IMR-90 (cell line): Measurements from ENCODE around the gene ZMIZ1. TPM values are rescaled to one million over a fixed set of nuclear protein-coding genes. Genes with fewer than 3 reads are reported as not detected.

Experiments
- ATAC-seq: fragments of 200-7000 bp; cut with Tn5 transposase; 2 replicates; pipeline ENCODE4 v1.9.1; 2020; ENCODE audit warnings: low read depth, mild to moderate bottlenecking, moderate library complexity
- BruUV-seq: library from RNA; stranded (reverse); fragments of 400-500 nt; replicated peaks from 2 replicates; lab custom pipeline; 2021; lab: Mats Ljungman, UMichigan
- CTCF ChIA-PET: fragments of 300-600 bp; formaldehyde crosslinking; extraction: SDS; loops from one replicate; lab custom pipeline; 2021; ENCODE audit warnings: antibody characterized with exemption; lab: Yijun Ruan, JAX
- POLR2A ChIA-PET: fragments of 300-600 bp; sonication (Branson Sonifier 250); formaldehyde crosslinking; loops from one replicate; lab custom pipeline; 2022; ENCODE audit warnings: antibody characterized with exemption; ENCODE audit not compliant: unreplicated experiment; lab: Charles Lee
- DNase-seq: peaks from one replicate; pipeline ENCODE4 v3.0.0; 2013
- H2AFZ ChIP-seq: replicated peaks from 2 replicates; pipeline ENCODE3; 2013; ENCODE audit warnings: low read length, mild to moderate bottlenecking; ENCODE audit not compliant: poor library complexity
- H2AK5ac ChIP-seq: 2 replicates; pipeline ENCODE4 v1.6.1; 2013; ENCODE audit warnings: low read depth, low read length, inconsistent platforms
- H2AK9ac ChIP-seq: replicated peaks from 2 replicates; pipeline ENCODE3; 2013; ENCODE audit warnings: mild to moderate bottlenecking, low read depth, low read length, moderate library complexity; ENCODE audit not compliant: poor library complexity
- H2BK120ac ChIP-seq: 2 replicates; pipeline ENCODE4 v1.6.1; 2013; ENCODE audit warnings: low read depth, low read length, inconsistent platforms
- H2BK15ac ChIP-seq: 3 replicates; pipeline ENCODE4 v1.6.1; 2013; ENCODE audit warnings: low read depth, low read length, inconsistent platforms
- H2BK20ac ChIP-seq: 2 replicates; pipeline ENCODE4 v1.6.1; 2013; ENCODE audit warnings: low read depth, mild to moderate bottlenecking, inconsistent platforms, low read length, moderate library complexity
- H2BK5ac ChIP-seq: 2 replicates; pipeline ENCODE4 v1.6.1; 2013; ENCODE audit warnings: mild to moderate bottlenecking, low read depth, low read length, inconsistent platforms; ENCODE audit not compliant: poor library complexity, severe bottlenecking
- H3K14ac ChIP-seq: replicated peaks from 2 replicates; pipeline ENCODE4 v1.6.1; 2013; ENCODE audit warnings: low read depth, low read length, inconsistent platforms
- H3K18ac ChIP-seq: 2 replicates; pipeline ENCODE4 v1.6.1; 2013; ENCODE audit warnings: low read depth, low read length, control low read depth
- H3K23ac ChIP-seq: 2 replicates; pipeline ENCODE4 v1.6.1; 2013; ENCODE audit warnings: low read depth, low read length, inconsistent platforms
- H3K27ac ChIP-seq: 2 replicates; pipeline ENCODE4 v1.5.1; 2013; ENCODE audit warnings: mild to moderate bottlenecking, control low read depth, low read length; ENCODE audit not compliant: insufficient read depth
- H3K27me3 ChIP-seq: 2 replicates; pipeline ENCODE4 v1.6.1; 2013; ENCODE audit warnings: low read length; ENCODE audit not compliant: control insufficient read depth, insufficient read depth
- H3K36me3 ChIP-seq: 2 replicates; pipeline ENCODE4 v1.6.1; 2013; ENCODE audit warnings: low read length, mixed read lengths; ENCODE audit not compliant: control insufficient read depth, insufficient read depth
- H3K4ac ChIP-seq: 2 replicates; pipeline ENCODE4 v1.6.1; 2013; ENCODE audit warnings: low read depth, low read length, inconsistent platforms
- H3K4me1 ChIP-seq: 2 replicates; pipeline ENCODE4 v1.6.1; 2013; ENCODE audit warnings: low read length, mixed read lengths; ENCODE audit not compliant: control insufficient read depth, insufficient read depth
- H3K4me2 ChIP-seq: 2 replicates; pipeline ENCODE4 v1.6.1; 2013; ENCODE audit warnings: low read depth, mild to moderate bottlenecking, control low read depth, low read length, moderate library complexity
- H3K4me3 ChIP-seq: 2 replicates; pipeline ENCODE4 v1.5.1; 2013; ENCODE audit warnings: low read depth, mild to moderate bottlenecking, control low read depth, low read length, moderate library complexity; ENCODE audit not compliant: insufficient read depth
- H3K56ac ChIP-seq: 2 replicates; pipeline ENCODE4 v1.6.1; 2013; ENCODE audit warnings: low read length, inconsistent platforms; ENCODE audit not compliant: insufficient read depth; ENCODE audit errors: extremely low read depth
- H3K79me1 ChIP-seq, 2 experiments: 2 replicates each; pipeline ENCODE4 v1.6.1; 2013; ENCODE audit warnings: low read length in 2 of 2, inconsistent platforms in 1 of 2, low read depth in 1 of 2
- H3K9ac ChIP-seq: 2 replicates; pipeline ENCODE4 v1.6.1; 2013; ENCODE audit warnings: low read depth, low read length, control low read depth
- H3K9me1 ChIP-seq: 2 replicates; pipeline ENCODE4 v1.6.1; 2013; ENCODE audit warnings: low read length, inconsistent platforms; ENCODE audit not compliant: insufficient read depth
- H3K9me3 ChIP-seq: 2 replicates; pipeline ENCODE4 v1.6.1; 2013; ENCODE audit warnings: low read length; ENCODE audit not compliant: control insufficient read depth, insufficient read depth
- H4K20me1 ChIP-seq: 2 replicates; pipeline ENCODE4 v1.6.1; 2013; ENCODE audit warnings: low read length, inconsistent platforms; ENCODE audit not compliant: insufficient read depth
- H4K5ac ChIP-seq: 2 replicates; pipeline ENCODE4 v1.6.1; 2013; ENCODE audit warnings: mild to moderate bottlenecking, low read depth, low read length, control low read depth
- H4K8ac ChIP-seq, 2 experiments: 2 replicates each; pipeline ENCODE4 v1.6.1; 2013; ENCODE audit warnings: low read depth in 2 of 2, low read length in 2 of 2, control low read depth in 1 of 2, inconsistent platforms in 1 of 2
- H4K91ac ChIP-seq: 2 replicates; pipeline ENCODE4 v1.6.1; 2013; ENCODE audit warnings: low read depth, low read length, inconsistent platforms; ENCODE audit not compliant: insufficient read depth
- BHLHE40 ChIP-seq: fragments of 150-350 bp; IDR thresholded peaks from 2 replicates; pipeline ENCODE4 v1.6.1; 2016; ENCODE audit warnings: mild to moderate bottlenecking, low read depth, low read length
- CEBPB ChIP-seq: IDR thresholded peaks from 2 replicates; pipeline ENCODE4 v1.6.1; 2012; ENCODE audit warnings: low read depth, low read length, improper control_type of control experiment
- CHD1 ChIP-seq: IDR thresholded peaks from 2 replicates; pipeline ENCODE4 v1.6.1; 2012; ENCODE audit warnings: low read depth, low read length, improper control_type of control experiment
- ELK1 ChIP-seq: fragments of 150-350 bp; IDR thresholded peaks from 2 replicates; pipeline ENCODE4 v1.6.1; 2016; ENCODE audit warnings: low read depth, mild to moderate bottlenecking, low read length, moderate library complexity, borderline replicate concordance
- FOS ChIP-seq: fragments of 150-350 bp; IDR thresholded peaks from 2 replicates; pipeline ENCODE4 v1.6.1; 2016; ENCODE audit warnings: low read depth, low read length
- MAFK ChIP-seq: IDR thresholded peaks from 2 replicates; pipeline ENCODE4 v1.6.1; 2012; ENCODE audit warnings: low read depth, low read length, improper control_type of control experiment
- MAZ ChIP-seq: IDR thresholded peaks from 2 replicates; pipeline ENCODE4 v1.6.1; 2012; ENCODE audit warnings: low read depth, mild to moderate bottlenecking, low read length, improper control_type of control experiment, moderate library complexity, borderline replicate concordance
- MXI1 ChIP-seq: IDR thresholded peaks from 2 replicates; pipeline ENCODE4 v1.6.1; 2012; ENCODE audit warnings: low read depth, mild to moderate bottlenecking, low read length, moderate library complexity, borderline replicate concordance
- NFE2L2 ChIP-seq: fragments of 150-350 bp; IDR thresholded peaks from 2 replicates; pipeline ENCODE4 v1.6.1; 2016; ENCODE audit warnings: low read depth, mild to moderate bottlenecking, low read length
- POLR2A ChIP-seq: IDR thresholded peaks from 2 replicates; pipeline ENCODE4 v1.6.1; 2012; ENCODE audit warnings: mild to moderate bottlenecking, low read depth, low read length
- RAD21 ChIP-seq: IDR thresholded peaks from 2 replicates; pipeline ENCODE4 v1.6.1; 2012; ENCODE audit warnings: low read length, improper control_type of control experiment
- RCOR1 ChIP-seq: IDR thresholded peaks from 2 replicates; pipeline ENCODE4 v1.6.1; 2012; ENCODE audit warnings: mild to moderate bottlenecking, low read length, improper control_type of control experiment; ENCODE audit not compliant: insufficient replicate concordance
- RFX5 ChIP-seq: IDR thresholded peaks from 2 replicates; pipeline ENCODE4 v1.8.0; 2012; ENCODE audit warnings: low read depth, mild to moderate bottlenecking, low read length, moderate library complexity
- SMC3 ChIP-seq: fragments of 150-350 bp; IDR thresholded peaks from 2 replicates; pipeline ENCODE4 v1.6.1; 2016; ENCODE audit warnings: low read depth, mild to moderate bottlenecking, antibody characterized with exemption, low read length, moderate library complexity
- USF2 ChIP-seq: fragments of 150-350 bp; IDR thresholded peaks from 2 replicates; pipeline ENCODE4 v1.6.1; 2017; ENCODE audit warnings: mild to moderate bottlenecking, antibody characterized with exemption, low read length, low read depth
- WGBS, 2 experiments: methylation state at CpG; one replicate each; pipeline versions ENCODE4 v1.1.5 to v1.1.7; 2013; ENCODE audit warnings: missing lambda C conversion rate in 2 of 2; ENCODE audit not compliant: insufficient read length in 1 of 2; ENCODE audit errors: extremely low coverage in 2 of 2; 5-methylcytosine and 5-hydroxymethylcytosine counted together
- dilution Hi-C: fragments of 300-500 bp; cut with HindIII; formaldehyde crosslinking; loops from one replicate; pipeline ENCODE4 v1.14.3; 2018; ENCODE audit warnings: low sequenced_read_pairs; ENCODE audit not compliant: unreplicated experiment
- in situ Hi-C: fragments of 300-500 bp; cut with MboI; formaldehyde crosslinking; loops from 3 replicates; pipeline ENCODE4 v1.14.3; 2019; ENCODE audit warnings: low sequenced_read_pairs, inconsistent platforms, mixed read lengths
- intact Hi-C: fragments of 100-400 bp; cut with micrococcal nuclease; formaldehyde crosslinking; loops from 2 replicates; pipeline ENCODE4 v1.10.0; 2022
- polyA plus RNA-seq, 3 experiments: library from polyadenylated mRNA; depleted of rRNA; stranded (reverse); fragments of >200 nt; gene quantifications; 2 replicates each; pipeline ENCODE4 v1.2.3, GENCODE V29; 2012; ENCODE audit warnings: low replicate concordance in 1 of 3
- total RNA-seq: library from RNA; depleted of rRNA; stranded (reverse); fragments of >200 nt; gene quantifications from 2 replicates; pipeline ENCODE4 v1.2.3, GENCODE V29; 2012
- TF ChIP-seq, protein P1 (sequence below): conservative IDR thresholded peaks from 2 replicates; pipeline ENCODE4 v1.5.1; 2012; ENCODE audit warnings: mild to moderate bottlenecking, low read depth, low read length, improper control_type of control experiment

Gene ZMIZ1
- total and polyA plus RNA-seq, 2 of the 4 experiments (the other 2 are of a cell fraction): 6.6 to 48.7 TPM

DNA sequence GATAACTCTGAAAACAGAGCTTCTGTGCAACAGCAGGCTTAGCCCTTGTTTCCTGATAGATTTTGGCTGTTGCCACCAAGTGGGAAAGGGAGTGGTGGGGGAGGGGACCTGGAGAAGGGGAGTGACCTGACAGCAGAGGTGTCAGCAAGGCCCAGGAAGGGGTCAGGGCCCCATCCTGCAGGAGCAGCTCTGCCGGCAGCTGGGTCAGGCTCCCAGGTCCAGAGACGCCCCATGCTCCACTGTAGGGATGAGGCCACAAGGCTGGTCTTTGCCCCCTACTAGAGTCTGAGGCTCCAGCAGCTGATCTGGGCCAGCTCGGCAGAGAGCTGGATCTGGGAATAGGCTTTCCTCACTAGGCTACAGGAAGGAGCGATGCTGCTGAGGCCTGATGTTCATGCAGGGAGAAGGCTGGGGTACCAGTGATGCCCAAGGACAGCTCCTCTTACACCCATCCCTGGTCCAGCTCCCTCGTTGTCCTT lies 44.0 kb upstream of the ZMIZ1 start:
- Histone ChIP-seq H2BK15ac (no peak overlapping the region), H3K14ac (no peak overlapping the region), H2AK5ac (no peak overlapping the region), H3K27ac (no peak overlapping the region), H2AK9ac (no peak overlapping the region), H2BK20ac (no peak overlapping the region), H2BK120ac (no peak overlapping the region), H3K79me1 (no peaks in the 10 kb centered on the region), H3K23ac (no peak overlapping the region), H2AFZ (peak overlapping the region; percentile 56), H3K4me3 (no peak overlapping the region), H4K8ac (no peak overlapping the region), H3K4me1 (no peaks in the 10 kb centered on the region; the same call in 1 of the 2 replicates), H3K9me3 (no peaks in the 10 kb centered on the region), H4K5ac (no peak overlapping the region), H3K27me3 (peaks cover 16% of the 10 kb centered on the region), H3K9ac (no peak overlapping the region), H3K9me1 (peaks cover 4% of the 10 kb centered on the region; the same call in 1 of the 2 replicates), H2BK5ac (no peak overlapping the region), H4K91ac (no peak overlapping the region), H3K56ac (no peak overlapping the region), H3K4me2 (no peak overlapping the region), H3K36me3 (no peaks in the 10 kb centered on the region), H4K20me1 (no peaks in the 10 kb centered on the region; the same call in 1 of the 2 replicates), H3K4ac (no peak overlapping the region), H3K18ac (no peak overlapping the region)
- ChIA-PET CTCF (no interaction called here), POLR2A (no interaction called here)
- intact Hi-C loops (no loop called here), in situ Hi-C loops (no loop called here), dilution Hi-C loops (no loop called here)
- TF ChIP-seq ELK1 (no peak), USF2 (no peak), BHLHE40 (no peak), FOS (no peak), CEBPB (no peak), MAFK (no peak), MXI1 (no peak), SMC3 (no peak), RFX5 (no peak), CHD1 (no peak), NFE2L2 (no peak), RAD21 (no peak), RCOR1 (no peak), POLR2A (no peak), MAZ (no peak)
- TF ChIP-seq, protein P1, sequence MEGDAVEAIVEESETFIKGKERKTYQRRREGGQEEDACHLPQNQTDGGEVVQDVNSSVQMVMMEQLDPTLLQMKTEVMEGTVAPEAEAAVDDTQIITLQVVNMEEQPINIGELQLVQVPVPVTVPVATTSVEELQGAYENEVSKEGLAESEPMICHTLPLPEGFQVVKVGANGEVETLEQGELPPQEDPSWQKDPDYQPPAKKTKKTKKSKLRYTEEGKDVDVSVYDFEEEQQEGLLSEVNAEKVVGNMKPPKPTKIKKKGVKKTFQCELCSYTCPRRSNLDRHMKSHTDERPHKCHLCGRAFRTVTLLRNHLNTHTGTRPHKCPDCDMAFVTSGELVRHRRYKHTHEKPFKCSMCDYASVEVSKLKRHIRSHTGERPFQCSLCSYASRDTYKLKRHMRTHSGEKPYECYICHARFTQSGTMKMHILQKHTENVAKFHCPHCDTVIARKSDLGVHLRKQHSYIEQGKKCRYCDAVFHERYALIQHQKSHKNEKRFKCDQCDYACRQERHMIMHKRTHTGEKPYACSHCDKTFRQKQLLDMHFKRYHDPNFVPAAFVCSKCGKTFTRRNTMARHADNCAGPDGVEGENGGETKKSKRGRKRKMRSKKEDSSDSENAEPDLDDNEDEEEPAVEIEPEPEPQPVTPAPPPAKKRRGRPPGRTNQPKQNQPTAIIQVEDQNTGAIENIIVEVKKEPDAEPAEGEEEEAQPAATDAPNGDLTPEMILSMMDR: no peak
- no peak for DNase-seq
- no peak for ATAC-seq
- no CpG with 5 or more reads among the region's 5 CpGs for WGBS, 2 experiments
- BruUV-seq: no TSS peak
